ENCODE measurements around the gene LRP10. TPM values are rescaled to one million over a fixed set of nuclear protein-coding genes. Genes with fewer than 3 reads are reported as not detected.
"Not testable (repeated sequence)": the region's sequence is repeated elsewhere in the genome, so short reads cannot be mapped to it uniquely, and the experiment has no call there.

LRP10 gene
- total RNA-seq, 1 donor from 2014 or later, result 11.0 TPM

GRCh38 chr14:22850944-22851764 lies 20.4 kb upstream of the LRP10 start:
- peak overlapping the region; percentile 91 for H3K27ac ChIP-seq (ENCODE audit: low read depth, low read length)
- H3K4me1 ChIP-seq (ENCODE audit: control insufficient read depth in 3 of 3, insufficient read depth in 3 of 3, low read length in 3 of 3), result peaks cover 53 to 64% (median 56%) of the 10 kb centered on the region in 3 donors
- H3K9me3 ChIP-seq (ENCODE audit: control insufficient read depth in 3 of 3, low read length in 3 of 3), result no peaks in the 10 kb centered on the region
- H3K9ac ChIP-seq (ENCODE audit: low read depth in 1 of 3, low read length in 3 of 3), result peak overlapping the region; percentile 66 to 79 (median 67)
- peak overlapping the region; percentile 14 to 45 (median 40) for H3K4me3 ChIP-seq (ENCODE audit: low read length in 3 of 3)
- no peaks in the 10 kb centered on the region for H3K36me3 ChIP-seq (ENCODE audit: control insufficient read depth in 3 of 3, insufficient read depth in 3 of 3, low read length in 3 of 3)
- H3K27me3 ChIP-seq (ENCODE audit: control insufficient read depth in 3 of 3, insufficient read depth in 3 of 3, low read length in 3 of 3), result no peaks in the 10 kb centered on the region

DNA sequence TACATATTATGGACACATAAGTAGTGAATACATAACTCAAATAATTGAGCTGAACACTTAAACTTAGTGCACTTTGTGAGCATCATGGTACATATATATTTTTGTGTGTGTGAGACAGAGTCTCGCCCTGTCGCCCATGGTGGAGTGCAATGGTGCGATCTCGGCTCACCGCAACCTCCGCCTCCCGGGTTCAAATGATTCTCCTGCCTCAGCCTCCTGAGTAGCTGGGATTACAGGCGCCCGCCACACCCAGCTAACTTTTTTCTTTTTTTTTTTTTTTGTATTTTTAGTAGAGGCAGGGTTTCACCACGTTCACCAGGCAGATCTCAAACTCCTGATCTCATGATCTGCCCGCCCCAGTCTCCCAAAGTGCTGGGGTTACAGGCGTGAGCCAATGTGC lies 19.4 kb upstream of the LRP10 start:
- peak overlapping the region; percentile 91 for H3K27ac ChIP-seq (ENCODE audit: low read depth, low read length)
- not testable (repeated sequence) for H3K9me3 ChIP-seq (ENCODE audit: control insufficient read depth in 3 of 3, low read length in 3 of 3); H3K27me3 ChIP-seq (ENCODE audit: control insufficient read depth in 3 of 3, insufficient read depth in 3 of 3, low read length in 3 of 3); H3K9ac ChIP-seq (ENCODE audit: low read depth in 1 of 3, low read length in 3 of 3); H3K4me3 ChIP-seq (ENCODE audit: low read length in 3 of 3); H3K36me3 ChIP-seq (ENCODE audit: control insufficient read depth in 3 of 3, insufficient read depth in 3 of 3, low read length in 3 of 3)
- H3K4me1 ChIP-seq (ENCODE audit: control insufficient read depth in 3 of 3, insufficient read depth in 3 of 3, low read length in 3 of 3), result peaks cover 47 to 55% (median 50%) of the 10 kb centered on the region in 3 donors

GRCh38 chr14:22852599-22852939 lies 19.0 kb upstream of the LRP10 start:
- no peak overlapping the region for H3K4me3 ChIP-seq (ENCODE audit: low read length in 3 of 3)
- no peak overlapping the region for H3K27ac ChIP-seq (ENCODE audit: low read depth, low read length)
- H3K4me1 ChIP-seq (ENCODE audit: control insufficient read depth in 3 of 3, insufficient read depth in 3 of 3, low read length in 3 of 3), result peaks cover 47 to 54% (median 49%) of the 10 kb centered on the region in 3 donors
- no peaks in the 10 kb centered on the region for H3K27me3 ChIP-seq (ENCODE audit: control insufficient read depth in 3 of 3, insufficient read depth in 3 of 3, low read length in 3 of 3)
- H3K9me3 ChIP-seq (ENCODE audit: control insufficient read depth in 3 of 3, low read length in 3 of 3), result no peaks in the 10 kb centered on the region
- no peaks in the 10 kb centered on the region for H3K36me3 ChIP-seq (ENCODE audit: control insufficient read depth in 3 of 3, insufficient read depth in 3 of 3, low read length in 3 of 3)
- peak overlapping the region in 1 of 3 donors; percentile 71 for H3K9ac ChIP-seq (ENCODE audit: low read depth in 1 of 3, low read length in 3 of 3)

DNA sequence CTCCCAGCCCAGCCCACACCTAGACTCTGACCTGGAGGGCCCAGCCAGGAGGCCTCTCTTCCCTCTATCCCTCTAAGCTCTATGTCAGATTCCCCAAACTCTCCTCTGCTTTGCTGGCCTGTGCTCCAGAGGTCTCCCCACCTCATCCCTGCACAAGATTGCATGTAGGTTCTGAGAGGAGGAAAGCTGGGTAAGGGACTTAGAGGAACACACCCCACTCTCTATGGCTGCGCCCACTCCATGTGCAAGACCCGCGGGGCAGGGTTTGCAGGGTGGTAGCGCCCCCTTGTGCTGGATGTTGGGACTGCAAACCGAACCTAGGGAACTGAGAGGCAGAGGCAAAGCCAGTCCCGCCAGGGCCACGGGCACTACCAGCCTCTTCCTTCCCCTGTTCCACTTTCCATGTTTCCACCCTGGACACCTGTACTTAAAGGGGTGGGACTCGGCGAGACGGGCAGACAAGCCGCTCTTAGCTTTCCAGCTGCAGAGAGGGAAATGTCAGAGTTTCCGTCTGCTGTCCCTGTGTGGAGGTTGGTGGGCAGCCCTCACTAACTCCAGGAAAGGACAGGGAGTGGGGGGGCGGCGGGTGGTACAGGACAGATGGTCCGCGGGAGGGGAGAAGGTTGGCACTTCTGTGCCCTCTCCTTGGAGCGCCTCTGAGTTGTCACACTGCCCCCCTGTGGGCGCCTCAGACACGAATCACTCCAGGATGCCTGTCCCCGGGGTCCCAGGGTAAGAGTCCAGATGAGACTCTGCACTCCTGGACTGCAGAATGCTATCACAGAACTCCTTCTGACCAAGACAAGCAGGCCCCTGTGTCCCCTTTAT lies 18.4 kb upstream of the LRP10 start:
- no peaks in the 10 kb centered on the region for H3K27me3 ChIP-seq (ENCODE audit: control insufficient read depth in 3 of 3, insufficient read depth in 3 of 3, low read length in 3 of 3)
- no peaks in the 10 kb centered on the region for H3K9me3 ChIP-seq (ENCODE audit: control insufficient read depth in 3 of 3, low read length in 3 of 3)
- H3K4me1 ChIP-seq (ENCODE audit: control insufficient read depth in 3 of 3, insufficient read depth in 3 of 3, low read length in 3 of 3), result peaks cover 41 to 48% (median 43%) of the 10 kb centered on the region in 3 donors
- no peak overlapping the region for H3K27ac ChIP-seq (ENCODE audit: low read depth, low read length)
- peak overlapping the region; percentile 71 to 83 (median 79) for H3K9ac ChIP-seq (ENCODE audit: low read depth in 1 of 3, low read length in 3 of 3)
- peak overlapping the region; percentile 75 to 78 (median 77) for H3K4me3 ChIP-seq (ENCODE audit: low read length in 3 of 3)
- no peaks in the 10 kb centered on the region for H3K36me3 ChIP-seq (ENCODE audit: control insufficient read depth in 3 of 3, insufficient read depth in 3 of 3, low read length in 3 of 3)

- not testable (repeated sequence) for H3K27ac ChIP-seq (ENCODE audit: low read depth, low read length); H3K36me3 ChIP-seq (ENCODE audit: control insufficient read depth in 3 of 3, insufficient read depth in 3 of 3, low read length in 3 of 3); H3K9me3 ChIP-seq (ENCODE audit: control insufficient read depth in 3 of 3, low read length in 3 of 3); H3K4me3 ChIP-seq (ENCODE audit: low read length in 3 of 3); H3K27me3 ChIP-seq (ENCODE audit: control insufficient read depth in 3 of 3, insufficient read depth in 3 of 3, low read length in 3 of 3); H3K9ac ChIP-seq (ENCODE audit: low read depth in 1 of 3, low read length in 3 of 3)
- peaks cover 30 to 37% (median 32%) of the 10 kb centered on the region in 3 donors for H3K4me1 ChIP-seq (ENCODE audit: control insufficient read depth in 3 of 3, insufficient read depth in 3 of 3, low read length in 3 of 3)
These were observed 17.2 kb upstream of the LRP10 start for GRCh38 chr14:22854296-22854695.

- Histone ChIP-seq H3K27ac (ENCODE audit: low read depth, low read length) (no peak overlapping the region), H3K4me1 (ENCODE audit: control insufficient read depth in 3 of 3, insufficient read depth in 3 of 3, low read length in 3 of 3) (peaks cover 21 to 28% (median 23%) of the 10 kb centered on the region in 3 donors), H3K4me3 (ENCODE audit: low read length in 3 of 3) (no peak overlapping the region), H3K9me3 (ENCODE audit: control insufficient read depth in 3 of 3, low read length in 3 of 3) (no peaks in the 10 kb centered on the region), H3K27me3 (ENCODE audit: control insufficient read depth in 3 of 3, insufficient read depth in 3 of 3, low read length in 3 of 3) (no peaks in the 10 kb centered on the region), H3K9ac (ENCODE audit: low read depth in 1 of 3, low read length in 3 of 3) (no peak overlapping the region), H3K36me3 (ENCODE audit: control insufficient read depth in 3 of 3, insufficient read depth in 3 of 3, low read length in 3 of 3) (no peaks in the 10 kb centered on the region)
These were observed 16.4 kb upstream of the LRP10 start for GRCh38 chr14:22854963-22855724.

DNA sequence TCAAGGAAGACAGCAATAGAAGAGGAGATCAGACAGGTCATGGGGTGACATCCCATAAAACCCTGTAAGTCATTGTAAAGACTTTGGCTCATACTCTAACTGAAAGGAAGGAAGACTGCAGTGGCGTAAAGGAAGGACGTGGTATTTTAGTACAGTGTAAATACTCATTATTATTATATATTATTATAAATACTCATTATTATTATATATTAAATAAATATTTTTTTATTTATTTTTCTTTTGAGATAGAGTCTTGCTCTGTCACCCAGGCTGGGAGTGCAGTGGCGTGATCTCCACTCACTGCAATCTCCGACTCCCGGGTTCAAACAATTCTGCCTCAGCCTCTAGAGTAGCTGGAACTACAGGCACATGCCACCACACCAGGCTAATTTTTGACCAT lies 15.1 kb upstream of the LRP10 start:
- Histone ChIP-seq H3K9ac (ENCODE audit: low read depth in 1 of 3, low read length in 3 of 3) (no peak overlapping the region), H3K36me3 (ENCODE audit: control insufficient read depth in 3 of 3, insufficient read depth in 3 of 3, low read length in 3 of 3) (no peaks in the 10 kb centered on the region), H3K9me3 (ENCODE audit: control insufficient read depth in 3 of 3, low read length in 3 of 3) (no peaks in the 10 kb centered on the region), H3K27me3 (ENCODE audit: control insufficient read depth in 3 of 3, insufficient read depth in 3 of 3, low read length in 3 of 3) (no peaks in the 10 kb centered on the region), H3K4me1 (ENCODE audit: control insufficient read depth in 3 of 3, insufficient read depth in 3 of 3, low read length in 3 of 3) (peaks cover 11 to 16% (median 11%) of the 10 kb centered on the region in 3 donors), H3K27ac (ENCODE audit: low read depth, low read length) (no peak overlapping the region), H3K4me3 (ENCODE audit: low read length in 3 of 3) (no peak overlapping the region)

GRCh38 chr14:22860377-22860776 lies 11.2 kb upstream of the LRP10 start:
- H3K27me3 ChIP-seq (ENCODE audit: control insufficient read depth in 3 of 3, insufficient read depth in 3 of 3, low read length in 3 of 3); H3K9ac ChIP-seq (ENCODE audit: low read depth in 1 of 3, low read length in 3 of 3); H3K27ac ChIP-seq (ENCODE audit: low read depth, low read length); H3K4me1 ChIP-seq (ENCODE audit: control insufficient read depth in 3 of 3, insufficient read depth in 3 of 3, low read length in 3 of 3); H3K9me3 ChIP-seq (ENCODE audit: control insufficient read depth in 3 of 3, low read length in 3 of 3); H3K4me3 ChIP-seq (ENCODE audit: low read length in 3 of 3); H3K36me3 ChIP-seq (ENCODE audit: control insufficient read depth in 3 of 3, insufficient read depth in 3 of 3, low read length in 3 of 3): not testable (repeated sequence)

DNA sequence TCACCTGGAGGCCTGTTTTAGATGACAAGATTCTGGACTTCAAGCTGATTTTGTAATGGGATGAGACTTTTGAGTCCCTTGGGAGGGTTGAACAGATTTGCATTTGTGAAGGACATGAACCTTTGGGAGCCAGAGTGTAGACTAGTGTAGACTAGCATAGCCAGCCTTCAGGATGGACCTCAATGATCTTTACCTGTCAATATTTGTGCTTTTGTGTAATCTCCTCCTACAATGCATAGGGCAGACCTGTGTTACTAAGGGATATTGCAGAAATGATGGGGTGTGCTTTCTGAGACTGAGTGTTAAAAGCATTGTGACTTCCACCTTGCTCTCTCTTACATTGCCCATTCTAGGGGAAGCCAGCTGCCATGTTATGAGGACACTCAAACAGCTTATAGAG lies 9.9 kb upstream of the LRP10 start:
- H3K4me3 ChIP-seq (ENCODE audit: low read length in 3 of 3), result no peak overlapping the region
- no peaks in the 10 kb centered on the region for H3K4me1 ChIP-seq (ENCODE audit: control insufficient read depth in 3 of 3, insufficient read depth in 3 of 3, low read length in 3 of 3)
- H3K9me3 ChIP-seq (ENCODE audit: control insufficient read depth in 3 of 3, low read length in 3 of 3), result no peaks in the 10 kb centered on the region

More for the DNA sequence above, 9.9 kb upstream of the LRP10 start:
- Histone ChIP-seq H3K27ac (ENCODE audit: low read depth, low read length) (no peak overlapping the region), H3K9ac (ENCODE audit: low read depth in 1 of 3, low read length in 3 of 3) (no peak overlapping the region), H3K27me3 (ENCODE audit: control insufficient read depth in 3 of 3, insufficient read depth in 3 of 3, low read length in 3 of 3) (no peaks in the 10 kb centered on the region), H3K36me3 (ENCODE audit: control insufficient read depth in 3 of 3, insufficient read depth in 3 of 3, low read length in 3 of 3) (no peaks in the 10 kb centered on the region)

Measured in skeletal muscle tissue (tissue), 4 donors.